NCI-H69 (cell line): Measurements from ENCODE around the gene KCNH8.

Experiments
- DNase-seq: peaks from one replicate; lab custom pipeline; 2025; lab: John Stamatoyannopoulos, UW

Gene KCNH8

GRCh38 chr3:19485267-19485666 lies 337.0 kb downstream of the KCNH8 start:
- DNase-seq = no peak

- no peak for DNase-seq
These were observed 339.1 kb downstream of the KCNH8 start for GRCh38 chr3:19487386-19487785.

GRCh38 chr3:19488939-19489338 lies 340.6 kb downstream of the KCNH8 start:
- DNase-seq = no peak

DNA sequence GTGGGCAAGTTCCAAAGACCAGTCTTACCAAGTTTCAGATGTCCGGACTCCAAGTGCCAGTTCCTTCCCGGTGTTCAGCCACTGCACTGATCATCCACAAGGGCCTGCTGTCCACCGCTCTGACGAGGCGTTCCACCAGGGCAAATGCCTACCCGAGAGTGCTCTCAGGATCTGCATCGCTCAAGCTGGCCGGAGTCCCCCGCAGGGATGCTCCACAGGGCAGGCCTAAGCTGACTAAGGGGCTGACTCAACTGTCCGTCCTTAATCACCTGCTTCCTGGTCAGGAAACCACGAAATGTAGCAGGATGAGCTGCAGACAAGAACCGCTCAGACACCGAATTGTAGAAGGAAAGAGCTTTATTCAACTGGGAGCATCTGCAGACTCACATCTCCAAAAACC lies 341.6 kb downstream of the KCNH8 start:
- DNase-seq = no peak

DNA sequence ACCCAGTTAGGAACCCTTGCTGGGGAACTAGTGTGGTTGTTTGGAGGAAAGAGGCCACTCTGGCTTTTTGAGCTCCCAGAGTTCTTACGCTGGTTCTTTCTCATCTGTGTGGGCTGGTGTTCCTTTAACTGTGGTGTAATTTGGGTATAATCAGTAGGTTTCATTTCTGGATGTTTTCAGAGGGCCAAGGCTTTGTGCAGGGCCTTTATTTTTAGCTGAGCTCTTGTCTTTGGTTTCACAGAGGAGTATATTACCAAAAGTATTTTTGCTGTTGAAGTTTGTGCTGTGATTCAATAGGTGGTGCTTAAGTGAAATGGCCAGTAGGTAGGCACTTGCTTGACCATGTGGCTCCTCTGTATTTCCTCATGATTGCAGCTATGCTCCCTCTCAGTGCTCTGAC lies 357.9 kb downstream of the KCNH8 start:
- DNase-seq = no peak

DNA sequence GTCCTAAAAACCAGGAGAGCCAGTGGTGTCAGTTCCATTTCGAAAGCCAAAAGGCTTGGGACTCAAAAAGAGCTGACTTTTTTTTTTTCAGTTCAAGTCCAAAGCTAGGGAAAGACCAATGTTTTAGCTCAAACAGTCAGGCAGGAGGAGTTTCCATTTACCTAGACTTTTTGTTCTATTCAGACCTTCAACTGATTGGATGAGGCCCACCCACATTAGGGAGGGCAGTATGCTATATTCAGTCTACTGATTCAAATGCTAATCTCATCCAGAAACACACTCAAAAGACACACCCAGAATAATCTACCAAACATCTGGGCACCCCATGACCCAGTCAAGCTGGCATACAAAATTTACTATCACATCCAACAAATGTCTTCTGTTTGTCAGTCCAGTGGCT lies 374.0 kb downstream of the KCNH8 start:
- DNase-seq = no peak

GRCh38 chr3:19526071-19526470 lies 377.8 kb downstream of the KCNH8 start:
- DNase-seq = no peak

DNA sequence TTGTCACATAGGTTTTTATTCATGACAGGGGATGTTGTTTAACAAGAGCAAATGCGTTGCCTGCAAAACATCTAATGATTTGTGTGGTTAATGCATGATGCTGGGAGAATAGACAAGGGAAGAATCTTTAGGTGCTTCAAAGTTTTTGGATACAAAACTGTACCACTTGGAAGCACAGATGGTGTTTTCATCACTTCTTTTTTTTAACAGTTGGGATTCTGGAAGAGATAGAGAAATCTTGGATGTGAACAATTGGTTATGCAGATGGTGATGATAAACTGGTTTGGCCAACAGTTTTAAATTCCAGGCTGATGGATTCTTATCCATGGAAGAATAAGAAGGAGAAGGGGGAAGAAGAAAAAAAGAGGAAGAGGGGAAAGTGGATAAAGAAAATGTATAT lies 379.4 kb downstream of the KCNH8 start:
- no peak for DNase-seq

GRCh38 chr3:19531426-19531825 lies 383.1 kb downstream of the KCNH8 start:
- DNase-seq = no peak

GRCh38 chr3:19539518-19540392 lies 391.4 kb downstream of the KCNH8 start:
- peak; percentile 21 for DNase-seq

- no peak for DNase-seq
These were observed 392.2 kb downstream of the KCNH8 start for GRCh38 chr3:19540464-19540863.

DNA sequence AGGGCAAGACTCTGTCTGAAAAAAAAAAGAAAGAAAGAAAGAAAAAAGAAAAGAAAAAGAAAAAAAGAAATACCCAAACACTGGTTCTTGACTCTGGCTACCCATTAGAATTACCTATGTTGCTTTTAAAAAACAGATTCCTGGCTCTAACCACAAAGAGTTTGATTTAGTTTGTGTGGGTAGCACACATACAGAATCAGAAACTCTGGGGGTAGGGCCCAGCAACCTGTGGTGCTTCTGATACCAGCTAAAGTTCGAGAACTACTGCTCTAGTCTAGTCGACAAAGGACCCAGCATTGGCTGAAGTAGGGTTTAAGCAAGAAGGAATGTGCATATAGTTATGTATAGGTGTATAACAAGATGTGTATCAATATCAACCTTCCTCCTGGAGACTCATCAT lies 393.0 kb downstream of the KCNH8 start:
- no peak for DNase-seq

DNA sequence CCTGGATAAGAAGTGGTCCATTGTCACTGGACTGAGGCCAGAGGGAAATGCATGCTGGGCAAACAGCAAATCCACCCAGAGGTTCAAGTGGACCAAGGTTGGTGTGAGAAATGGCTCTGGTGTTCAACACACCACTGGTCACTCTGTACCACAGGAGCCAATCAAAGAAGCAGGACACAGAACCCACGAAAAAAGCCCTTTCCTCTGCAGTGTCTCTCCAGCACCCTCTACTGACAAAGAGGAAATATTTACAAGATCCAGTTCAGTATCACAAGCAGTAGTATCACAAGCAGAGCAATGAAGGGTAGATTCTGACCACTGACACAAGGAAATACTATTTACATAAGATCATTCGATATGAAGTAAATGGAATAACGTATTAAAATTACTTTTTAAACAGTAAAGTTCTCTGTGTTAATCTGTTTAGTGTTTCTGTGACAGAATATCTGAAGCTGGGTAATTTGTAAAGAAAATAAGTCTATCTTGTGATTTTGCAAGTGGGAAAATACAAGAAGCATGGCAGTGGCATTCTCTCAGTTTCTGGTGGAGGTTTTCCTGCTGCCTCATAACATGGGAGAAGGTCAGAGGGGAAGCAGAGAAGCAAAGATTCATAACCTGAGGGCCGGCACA lies 395.0 kb downstream of the KCNH8 start:
- DNase-seq = peak; percentile 64

- DNase-seq = no peak
These were observed 399.6 kb downstream of the KCNH8 start for GRCh38 chr3:19547665-19548464.

- DNase-seq = no peak
These were observed 411.6 kb downstream of the KCNH8 start for GRCh38 chr3:19559724-19560442.

- DNase-seq = no peak
These were observed 425.3 kb downstream of the KCNH8 start for GRCh38 chr3:19573644-19574043.

DNA sequence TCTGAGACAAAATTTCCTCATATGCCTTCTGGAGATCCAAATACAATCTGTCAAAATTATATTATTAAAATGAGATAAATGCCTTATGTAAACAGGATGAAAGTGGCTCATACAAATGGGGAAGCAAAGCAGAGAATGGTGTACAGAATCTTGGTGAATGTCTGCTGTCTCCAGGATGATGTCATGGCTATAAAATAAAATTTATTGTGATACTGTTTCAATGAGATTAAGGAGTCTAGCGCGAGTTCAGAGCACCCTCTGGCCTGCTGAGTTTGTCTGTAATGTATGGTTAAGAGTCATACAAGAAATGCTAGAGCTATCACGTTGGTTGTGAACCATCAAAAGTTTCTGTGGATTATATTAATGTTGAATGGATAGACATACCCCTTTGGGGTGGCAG lies 426.0 kb downstream of the KCNH8 start:
- no peak for DNase-seq

GRCh38 chr3:19576343-19576742 lies 428.0 kb downstream of the KCNH8 start:
- no peak for DNase-seq
